Endothelial cell of umbilical vein (primary cell): ENCODE measurements around the gene TMEM11. TPM values are rescaled to one million over a fixed set of nuclear protein-coding genes. Genes with fewer than 3 reads are reported as not detected.
"Not testable (repeated sequence)": the region's sequence is repeated elsewhere in the genome, so short reads cannot be mapped to it uniquely, and the experiment has no call there.

Source experiments
- BruUV-seq: library from RNA; stranded (reverse); fragments of 400-500 nt; replicated peaks from 2 replicates; lab custom pipeline; 2021; lab: Mats Ljungman, UMichigan
- CTCF ChIA-PET: fragments of 300-600, 350-600 bp; sonication (Branson Sonifier 250); formaldehyde crosslinking; loops from one replicate; lab custom pipeline; 2021; ENCODE audit warnings: antibody characterized with exemption, inconsistent platforms; lab: Charles Lee
- POLR2A ChIA-PET: fragments of 300-600, 350-600 bp; sonication (Branson Sonifier 250); formaldehyde crosslinking; loops from one replicate; lab custom pipeline; 2021; ENCODE audit warnings: antibody characterized with exemption, inconsistent platforms; lab: Charles Lee
- DNase-seq: peaks from one replicate; pipeline ENCODE4 v3.0.0-alpha.2; 2011; ENCODE audit warnings: low read depth, low spot score
- FAIRE-seq: peaks from 2 replicates; lab custom pipeline; 2011; peaks lifted over from hg19 to GRCh38; lab: Jason Lieb, UNC
- H2AFZ ChIP-seq: 2 replicates; pipeline ENCODE4 v1.6.0; 2012; ENCODE audit warnings: low read depth, low read length, control low read depth, inconsistent platforms
- H3K27ac ChIP-seq: 2 replicates; pipeline ENCODE4 v1.5.1; 2011; ENCODE audit warnings: low read depth, mild to moderate bottlenecking, control low read depth, low read length, moderate library complexity; ENCODE audit not compliant: insufficient read depth
- H3K27me3 ChIP-seq, 2 experiments: 2 replicates each; pipeline versions ENCODE4 v1.6.0 to v1.6.1; 2011; ENCODE audit warnings: low read length in 2 of 2, mixed read lengths in 1 of 2; ENCODE audit not compliant: control insufficient read depth in 2 of 2, insufficient read depth in 2 of 2
- H3K36me3 ChIP-seq, 2 experiments: 2 replicates in 1 of 2; 3 replicates in 1 of 2; pipeline ENCODE4 v1.5.1; 2011; ENCODE audit warnings: low read length in 2 of 2, mild to moderate bottlenecking in 1 of 2, moderate library complexity in 1 of 2; ENCODE audit not compliant: control insufficient read depth in 2 of 2, insufficient read depth in 2 of 2; ENCODE audit errors: extremely low read depth in 1 of 2
- H3K4me1 ChIP-seq: 3 replicates; pipeline ENCODE4 v1.5.1; 2011; ENCODE audit warnings: mild to moderate bottlenecking, low read length; ENCODE audit not compliant: control insufficient read depth, insufficient read depth; ENCODE audit errors: extremely low read depth
- H3K4me2 ChIP-seq: 2 replicates; pipeline ENCODE4 v1.6.1; 2011; ENCODE audit warnings: low read length, control low read depth, mixed read lengths; ENCODE audit not compliant: insufficient read depth
- H3K4me3 ChIP-seq, 3 experiments: fragments of 200-600 bp in 1 of 3; sonication (generic), shearing (Covaris generic) in 1 of 3; replicated peaks in 1 of 3; 2 replicates each; pipeline ENCODE4 v1.5.1; 2011 to 2016; ENCODE audit warnings: control low read depth in 3 of 3, low read length in 3 of 3, mild to moderate bottlenecking in 2 of 3, inconsistent platforms in 1 of 3, low read depth in 1 of 3, moderate library complexity in 1 of 3; ENCODE audit not compliant: insufficient read depth in 1 of 3
- H3K79me2 ChIP-seq: 2 replicates; pipeline ENCODE4 v1.6.0; 2012; ENCODE audit warnings: low read length, inconsistent platforms; ENCODE audit not compliant: control insufficient read depth, insufficient read depth
- H3K9ac ChIP-seq: replicated peaks from 2 replicates; pipeline ENCODE3; 2011; ENCODE audit warnings: low read length, control low read depth; ENCODE audit not compliant: insufficient read depth; ENCODE audit errors: extremely low read depth
- H3K9me1 ChIP-seq: replicated peaks from 3 replicates; pipeline ENCODE4 v1.6.0; 2011; ENCODE audit warnings: mild to moderate bottlenecking, low read length; ENCODE audit not compliant: control insufficient read depth, insufficient read depth; ENCODE audit errors: extremely low read depth
- H3K9me3 ChIP-seq: replicated peaks from 2 replicates; pipeline ENCODE4 v1.5.1; 2012; ENCODE audit warnings: low read length, inconsistent platforms; ENCODE audit not compliant: control insufficient read depth, insufficient read depth
- H4K20me1 ChIP-seq: replicated peaks from 2 replicates; pipeline ENCODE3; 2011; ENCODE audit warnings: mild to moderate bottlenecking, low read length; ENCODE audit not compliant: control insufficient read depth, insufficient read depth; ENCODE audit errors: extremely low read depth
- EZH2 ChIP-seq: IDR thresholded peaks from 2 replicates; pipeline ENCODE4 v1.6.1; 2012; ENCODE audit warnings: borderline replicate concordance, low read depth, mild to moderate bottlenecking, moderate library complexity, low read length, inconsistent platforms; ENCODE audit not compliant: severe bottlenecking
- FOS ChIP-seq: IDR thresholded peaks from 2 replicates; pipeline ENCODE4 v1.6.1; 2011; ENCODE audit warnings: mild to moderate bottlenecking, low read length, moderate library complexity, borderline replicate concordance; ENCODE audit not compliant: insufficient read depth
- GATA2 ChIP-seq: IDR thresholded peaks from 2 replicates; pipeline ENCODE4 v1.7.0; 2011; ENCODE audit warnings: low read depth, mild to moderate bottlenecking, moderate library complexity, mixed read lengths, low read length; ENCODE audit not compliant: insufficient read length, insufficient read depth
- JUN ChIP-seq: IDR thresholded peaks from 2 replicates; pipeline ENCODE4 v1.6.1; 2011; ENCODE audit warnings: borderline replicate concordance, low read depth; ENCODE audit not compliant: insufficient read length, insufficient read depth
- MYC ChIP-seq: IDR thresholded peaks from one replicate; pipeline ENCODE4 v1.6.1; 2011; ENCODE audit warnings: mild to moderate bottlenecking, low read depth, low read length
- POLR2A ChIP-seq: IDR thresholded peaks from 2 replicates; pipeline ENCODE4 v1.6.1; 2012; ENCODE audit warnings: low read depth, mild to moderate bottlenecking, control low read depth, low read length
- POLR2AphosphoS5 ChIP-seq: IDR thresholded peaks from 2 replicates; pipeline ENCODE4 v1.6.1; 2012; ENCODE audit warnings: low read depth, mild to moderate bottlenecking, control low read depth, low read length, moderate library complexity; ENCODE audit not compliant: insufficient read depth
- dilution Hi-C: fragments of 300-500 bp; cut with MboI; formaldehyde crosslinking; loops from one replicate; pipeline ENCODE4 v1.15.0; 2019; ENCODE audit warnings: low sequenced_read_pairs; ENCODE audit not compliant: extremely low pct_ligation_motif_present
- intact Hi-C: fragments of 100-400 bp; cut with micrococcal nuclease; formaldehyde crosslinking; loops from one replicate; pipeline ENCODE4 v1.10.0; 2022
- polyA plus RNA-seq, 4 experiments: library from polyadenylated mRNA; depleted of rRNA in 3 of 4; stranded (reverse) in 3 of 4; unstranded in 1 of 4; fragments of >200 nt; gene quantifications; 2 replicates each; pipeline versions ENCODE4 v1.2.1 to v1.2.3, GENCODE V29; 2011 to 2012; ENCODE audit warnings: missing spikeins in 1 of 4
- total RNA-seq: library from RNA; stranded (reverse); gene quantifications from 2 replicates; pipeline ENCODE4 v1.2.3, GENCODE V29; 2021
- TF ChIP-seq, protein P1 (sequence below): IDR thresholded peaks from 2 replicates; pipeline ENCODE4 v1.6.1; 2011; ENCODE audit not compliant: insufficient read depth, insufficient read length
- TF ChIP-seq, protein P2 (sequence below), 2 donors: IDR thresholded peaks; 1 replicate in 1 of 2; 2 replicates in 1 of 2; pipeline ENCODE4 v1.5.1; 2011; ENCODE audit warnings: low read length in 2 of 2, mild to moderate bottlenecking in 2 of 2, moderate library complexity in 2 of 2, control low read depth in 1 of 2, inconsistent platforms in 1 of 2, low read depth in 1 of 2; ENCODE audit not compliant: insufficient read depth in 1 of 2; ENCODE audit errors: extremely low read depth in 1 of 2

The TMEM11 gene
- total and polyA plus RNA-seq, 2 donors (not counting 3 experiments of a cell fraction or from before 2014, with no cell fraction given): 27.4 to 79.9 TPM

DNA sequence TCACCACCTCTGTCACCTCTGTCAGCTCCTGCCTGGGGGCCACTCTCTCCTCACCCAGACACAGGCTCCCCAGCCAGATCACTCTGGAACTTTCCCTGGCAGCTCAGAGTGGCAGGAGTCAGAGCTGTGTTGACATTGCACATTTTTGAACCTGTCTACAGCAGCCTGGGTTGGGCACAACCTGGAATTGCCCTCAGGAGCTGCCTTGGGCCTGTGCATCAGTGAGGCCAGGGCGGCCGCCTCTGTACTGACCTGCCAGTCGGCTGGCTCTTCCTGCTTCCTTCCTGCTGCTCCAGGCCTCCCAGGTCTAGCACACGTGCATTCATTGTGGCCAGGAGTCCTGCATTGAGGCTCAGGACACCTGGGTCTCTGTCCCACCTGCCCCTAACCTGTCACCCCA is 14.2 kb upstream of the TMEM11 start:
- Histone ChIP-seq H2AFZ (no peak overlapping the region), H3K4me1 (no peaks in the 10 kb centered on the region), H3K79me2 (no peaks in the 10 kb centered on the region), H3K9ac (no peak overlapping the region), H3K36me3 (no peaks in the 10 kb centered on the region), H3K4me3 (no peak overlapping the region), H3K27ac (no peak overlapping the region), H4K20me1 (no peaks in the 10 kb centered on the region), H3K9me1 (no peaks in the 10 kb centered on the region), H3K9me3 (no peaks in the 10 kb centered on the region), H3K4me2 (no peak overlapping the region), H3K27me3 (no peaks in the 10 kb centered on the region)
- dilution Hi-C loops: no loop called here
- TF ChIP-seq, protein P1, sequence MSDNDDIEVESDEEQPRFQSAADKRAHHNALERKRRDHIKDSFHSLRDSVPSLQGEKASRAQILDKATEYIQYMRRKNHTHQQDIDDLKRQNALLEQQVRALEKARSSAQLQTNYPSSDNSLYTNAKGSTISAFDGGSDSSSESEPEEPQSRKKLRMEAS: no peak
- TF ChIP-seq, protein P2, sequence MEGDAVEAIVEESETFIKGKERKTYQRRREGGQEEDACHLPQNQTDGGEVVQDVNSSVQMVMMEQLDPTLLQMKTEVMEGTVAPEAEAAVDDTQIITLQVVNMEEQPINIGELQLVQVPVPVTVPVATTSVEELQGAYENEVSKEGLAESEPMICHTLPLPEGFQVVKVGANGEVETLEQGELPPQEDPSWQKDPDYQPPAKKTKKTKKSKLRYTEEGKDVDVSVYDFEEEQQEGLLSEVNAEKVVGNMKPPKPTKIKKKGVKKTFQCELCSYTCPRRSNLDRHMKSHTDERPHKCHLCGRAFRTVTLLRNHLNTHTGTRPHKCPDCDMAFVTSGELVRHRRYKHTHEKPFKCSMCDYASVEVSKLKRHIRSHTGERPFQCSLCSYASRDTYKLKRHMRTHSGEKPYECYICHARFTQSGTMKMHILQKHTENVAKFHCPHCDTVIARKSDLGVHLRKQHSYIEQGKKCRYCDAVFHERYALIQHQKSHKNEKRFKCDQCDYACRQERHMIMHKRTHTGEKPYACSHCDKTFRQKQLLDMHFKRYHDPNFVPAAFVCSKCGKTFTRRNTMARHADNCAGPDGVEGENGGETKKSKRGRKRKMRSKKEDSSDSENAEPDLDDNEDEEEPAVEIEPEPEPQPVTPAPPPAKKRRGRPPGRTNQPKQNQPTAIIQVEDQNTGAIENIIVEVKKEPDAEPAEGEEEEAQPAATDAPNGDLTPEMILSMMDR (IDR thresholded peaks at IDR 0.05; ENCODE audit: extremely low read depth in 1 of 2, insufficient read depth in 1 of 2, low read depth in 1 of 2, low read length in 2 of 2): no peak
- TF ChIP-seq EZH2 (no peak), FOS (no peak), POLR2AphosphoS5 (no peak), MYC (no peak), GATA2 (no peak), JUN (no peak), POLR2A (no peak)
- intact Hi-C loops: no loop called here
- no TSS peak for BruUV-seq
- FAIRE-seq (no peak), DNase-seq (no peak)
- CTCF ChIA-PET: interaction anchor here (0.7 to 1.5 kb wide), 2 partner anchors 11 to 272 kb away, joined by 3 to 5 read pairs; no protein-coding TSS in a partner anchor
- POLR2A ChIA-PET: no interaction called here

DNA sequence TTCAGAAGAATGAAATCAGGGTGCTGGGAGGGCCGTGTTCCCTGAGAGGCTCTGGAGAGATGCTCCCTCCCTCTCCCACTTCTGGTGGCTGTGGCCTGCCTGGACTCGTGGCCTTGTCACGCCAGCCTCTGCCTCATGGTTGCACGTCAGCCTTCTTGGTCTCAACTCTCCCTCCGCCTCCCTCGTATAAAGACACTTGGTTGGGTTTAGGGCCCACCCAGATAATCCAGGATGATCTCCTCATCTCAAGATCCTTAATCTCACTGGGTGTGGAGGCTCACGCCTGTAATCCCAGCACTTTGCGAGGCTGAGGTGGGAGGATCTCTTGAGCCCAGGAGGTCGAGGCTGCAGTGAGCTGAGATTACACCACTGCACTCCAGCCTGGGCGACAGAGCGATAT is 13.3 kb upstream of the TMEM11 start:
- H4K20me1 ChIP-seq, H3K9me1 ChIP-seq, POLR2A ChIA-PET, DNase-seq, H3K36me3 ChIP-seq, H2AFZ ChIP-seq, H3K79me2 ChIP-seq, H3K4me3 ChIP-seq, H3K4me1 ChIP-seq, H3K4me2 ChIP-seq, H3K27ac ChIP-seq, intact Hi-C loops, BruUV-seq, FAIRE-seq, dilution Hi-C loops, H3K9me3 ChIP-seq, H3K27me3 ChIP-seq, H3K9ac ChIP-seq: not testable (repeated sequence)
- CTCF ChIA-PET: interaction anchor here (1.1 to 1.5 kb wide), 2 partner anchors 12 to 98 kb away, joined by 4 to 5 read pairs; no protein-coding TSS in a partner anchor
